Esophagus squamous epithelium (tissue), 4 donors: ENCODE measurements around the gene GALNT17.

Source experiments
- CTCF ChIP-seq, 6 experiments: fragments of 450-650 bp in 4 of 6; fragments of 200-600 bp in 2 of 6; sonication (generic) in 2 of 6; IDR thresholded peaks; one replicate each; pipeline ENCODE4 v1.5.1; 2016 to 2019; ENCODE audit warnings: antibody characterized with exemption in 6 of 6, mild to moderate bottlenecking in 4 of 6, moderate library complexity in 4 of 6
- POLR2A ChIP-seq, 4 donors: fragments of 450-650 bp; IDR thresholded peaks; one replicate each; pipeline ENCODE4 v1.6.1; 2017; ENCODE audit warnings: antibody characterized with exemption in 4 of 4, mild to moderate bottlenecking in 4 of 4, moderate library complexity in 3 of 4

- no peak for TF ChIP-seq CTCF (IDR thresholded peaks at IDR 0.05)
- TF ChIP-seq POLR2A (IDR thresholded peaks at IDR 0.05) = no peak
Measured at GRCh38 chr7:71227126-71227525, 95.2 kb downstream of the GALNT17 start.
